IPS-20b (cell line): ENCODE data around the gene FHIT.

ENCODE experiments used
- H3K27ac ChIP-seq: one replicate; pipeline ENCODE4 v1.5.1; 2013; ENCODE audit warnings: low read length
- H3K27me3 ChIP-seq: 2 replicates; pipeline ENCODE4 v1.6.1; 2013; ENCODE audit warnings: mild to moderate bottlenecking, low read length, inconsistent platforms; ENCODE audit not compliant: insufficient read depth
- H3K36me3 ChIP-seq: 2 replicates; pipeline ENCODE4 v1.6.1; 2013; ENCODE audit warnings: low read depth, mild to moderate bottlenecking, inconsistent platforms, low read length, moderate library complexity; ENCODE audit not compliant: insufficient read depth
- H3K4me1 ChIP-seq: 2 replicates; pipeline ENCODE4 v1.6.1; 2013; ENCODE audit warnings: mild to moderate bottlenecking, control low read depth, inconsistent platforms, low read length, moderate library complexity; ENCODE audit not compliant: insufficient read depth
- H3K4me3 ChIP-seq: 2 replicates; pipeline ENCODE4 v1.5.1; 2013; ENCODE audit warnings: mild to moderate bottlenecking, low read length, inconsistent platforms
- H3K9ac ChIP-seq: 2 replicates; pipeline ENCODE4 v1.6.1; 2013; ENCODE audit warnings: low read depth, mild to moderate bottlenecking, inconsistent platforms, low read length, moderate library complexity
- H3K9me3 ChIP-seq: 2 replicates; pipeline ENCODE4 v1.6.1; 2013; ENCODE audit warnings: mild to moderate bottlenecking, low read depth, low read length, inconsistent platforms; ENCODE audit not compliant: insufficient read depth

Gene FHIT

DNA sequence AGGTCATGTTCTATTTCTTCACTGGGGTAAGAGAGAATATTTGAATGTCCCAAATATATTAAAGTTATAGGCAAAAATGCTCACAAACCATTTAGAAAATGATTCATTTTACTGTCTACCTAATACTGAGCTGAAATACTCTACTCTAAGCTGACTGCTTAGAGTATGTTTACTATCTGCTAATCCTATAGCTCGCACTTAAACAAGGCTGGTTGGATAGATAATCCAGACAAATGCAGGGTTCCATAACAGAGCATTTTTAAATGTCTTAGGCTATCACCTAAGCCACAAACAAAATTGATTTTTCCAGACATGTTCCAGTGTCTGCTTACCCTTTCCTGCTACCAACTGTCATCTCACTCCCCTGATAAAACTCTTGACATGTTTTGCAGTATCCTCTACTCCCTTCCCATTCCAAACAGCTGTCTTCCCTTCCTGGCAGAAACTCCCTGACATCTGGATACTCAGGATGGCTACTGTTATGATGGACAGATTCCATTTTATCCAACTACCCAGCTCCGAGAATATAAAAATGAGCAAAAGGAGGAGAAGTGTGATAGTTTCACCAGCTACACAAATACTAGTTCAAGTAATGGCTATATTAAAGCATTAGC lies 1034.7 kb downstream of the FHIT start:
- Histone ChIP-seq H3K4me3 (no peak overlapping the region), H3K9me3 (no peaks in the 10 kb centered on the region), H3K4me1 (peaks cover 4% of the 10 kb centered on the region; the same call in 1 of the 2 replicates), H3K36me3 (no peaks in the 10 kb centered on the region), H3K9ac (no peak overlapping the region), H3K27me3 (no peaks in the 10 kb centered on the region), H3K27ac (no peak overlapping the region)

DNA sequence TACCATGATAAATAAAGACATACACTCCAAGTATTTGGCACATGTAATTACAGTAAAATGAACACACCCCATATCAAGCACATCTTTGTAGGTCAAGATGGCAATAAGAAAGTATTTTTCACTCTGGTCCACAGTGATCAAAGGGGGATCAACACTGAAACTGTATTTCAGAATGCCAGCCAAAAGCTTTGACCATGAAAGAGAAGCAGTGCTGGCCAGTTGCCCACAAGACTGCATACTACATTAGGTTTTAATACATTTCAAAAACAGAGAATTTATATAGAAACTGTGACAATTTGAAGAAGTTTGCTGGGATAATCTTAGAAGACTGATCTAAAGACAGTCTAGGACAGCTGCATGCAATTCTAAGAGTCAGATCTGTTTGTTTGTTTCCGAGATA lies 1035.3 kb downstream of the FHIT start:
- H3K27ac ChIP-seq = no peak overlapping the region
- H3K9me3 ChIP-seq = no peaks in the 10 kb centered on the region
- no peaks in the 10 kb centered on the region for H3K36me3 ChIP-seq
- no peaks in the 10 kb centered on the region for H3K27me3 ChIP-seq
- H3K4me1 ChIP-seq = peaks cover 4% of the 10 kb centered on the region; the same call in 1 of the 2 replicates
- no peak overlapping the region for H3K9ac ChIP-seq
- no peak overlapping the region for H3K4me3 ChIP-seq

DNA sequence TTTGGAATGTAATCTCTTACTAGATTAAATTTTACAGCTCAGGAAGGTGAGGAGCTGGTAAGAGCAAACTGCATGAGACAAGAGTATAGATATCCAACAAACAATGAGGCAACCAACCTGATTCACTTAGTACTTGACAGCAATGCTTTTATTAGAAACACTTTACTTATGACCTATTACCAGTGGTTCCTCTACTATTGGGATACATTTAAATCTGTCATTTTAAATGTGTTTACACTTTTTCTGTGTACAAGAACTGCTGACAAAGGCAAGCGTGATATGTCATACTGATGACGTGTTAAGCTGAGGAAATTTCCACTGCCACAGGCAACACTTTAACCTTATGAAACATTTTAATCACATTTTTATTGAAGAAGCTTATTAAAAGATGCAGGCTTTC lies 1043.3 kb downstream of the FHIT start:
- no peak overlapping the region for H3K27ac ChIP-seq
- no peaks in the 10 kb centered on the region for H3K9me3 ChIP-seq
- no peaks in the 10 kb centered on the region for H3K4me1 ChIP-seq
- no peak overlapping the region for H3K9ac ChIP-seq
- no peaks in the 10 kb centered on the region for H3K36me3 ChIP-seq
- H3K4me3 ChIP-seq = no peak overlapping the region
- H3K27me3 ChIP-seq = no peaks in the 10 kb centered on the region

DNA sequence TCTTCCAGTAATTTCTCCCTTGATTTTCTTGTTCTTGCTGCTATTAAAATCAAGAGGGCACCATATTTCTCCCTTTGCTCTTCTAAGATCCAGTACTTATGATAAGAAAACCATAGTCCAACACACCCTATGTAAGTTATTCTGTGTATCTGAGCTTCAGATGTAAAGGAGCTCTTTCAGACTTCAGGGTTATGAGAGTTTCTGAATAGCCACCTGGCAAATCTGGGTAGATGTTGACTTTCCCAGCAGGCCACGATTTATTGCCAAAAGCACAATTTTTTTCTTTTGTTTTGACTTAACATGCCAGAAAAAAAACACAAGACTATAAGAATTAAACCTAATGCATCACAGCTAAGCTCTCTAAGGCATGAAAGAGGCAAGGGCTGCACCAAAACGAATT lies 1045.0 kb downstream of the FHIT start:
- no peaks in the 10 kb centered on the region for H3K4me1 ChIP-seq
- no peak overlapping the region for H3K4me3 ChIP-seq
- H3K36me3 ChIP-seq = no peaks in the 10 kb centered on the region
- H3K9ac ChIP-seq = no peak overlapping the region
- H3K9me3 ChIP-seq = no peaks in the 10 kb centered on the region
- no peak overlapping the region for H3K27ac ChIP-seq
- H3K27me3 ChIP-seq = no peaks in the 10 kb centered on the region

DNA sequence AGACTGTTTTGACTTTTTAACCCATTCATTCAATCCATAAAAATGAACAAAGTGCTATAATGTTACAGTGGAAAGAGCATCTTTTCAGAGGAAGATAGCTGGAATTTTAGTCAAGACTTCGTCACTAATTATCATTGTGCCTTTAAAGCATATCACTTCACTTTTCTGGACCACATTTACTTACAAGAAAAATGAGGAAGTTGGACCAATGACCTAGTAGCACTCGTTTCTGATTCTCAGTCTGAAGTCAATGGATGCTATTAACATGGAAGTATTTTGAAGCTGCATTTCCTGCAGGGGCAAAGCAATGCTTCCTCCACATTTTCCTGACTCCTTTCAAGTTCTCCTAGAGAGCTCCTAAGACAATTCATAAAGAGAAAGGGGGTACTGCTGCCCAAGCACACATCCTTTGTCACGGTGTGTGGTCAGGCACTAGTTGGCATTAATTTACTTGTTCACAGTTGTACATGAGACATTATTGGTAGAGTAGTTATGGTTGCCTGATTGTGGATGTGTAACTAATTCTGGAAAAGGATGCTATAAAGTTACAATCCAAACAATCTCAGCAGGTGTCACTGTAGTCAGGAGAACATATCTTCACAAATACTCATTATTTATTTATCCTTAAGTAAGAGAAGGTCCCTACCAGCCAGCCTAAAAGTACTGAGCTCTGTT lies 1049.1 kb downstream of the FHIT start:
- Histone ChIP-seq H3K36me3 (no peaks in the 10 kb centered on the region), H3K27me3 (no peaks in the 10 kb centered on the region)

DNA sequence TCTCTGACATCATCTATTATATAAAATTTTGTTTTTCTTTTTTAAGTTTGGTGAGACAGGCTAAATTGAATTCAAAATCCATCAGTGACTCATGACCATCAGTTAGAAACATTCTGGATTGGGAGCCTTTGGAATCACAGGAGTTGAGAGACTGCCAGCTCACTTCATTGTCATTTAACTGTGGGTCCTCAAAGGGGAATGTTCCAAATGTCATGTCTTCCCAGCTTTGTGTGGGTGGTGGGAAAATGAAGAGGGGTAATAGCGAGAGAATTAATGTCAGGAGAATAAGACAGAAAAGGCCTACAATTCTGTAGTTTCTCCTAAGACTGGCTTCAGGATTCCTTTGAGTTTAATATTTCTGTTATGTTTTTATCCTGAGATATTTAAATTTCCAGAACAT lies 1051.9 kb downstream of the FHIT start:
- Histone ChIP-seq H3K36me3 (no peaks in the 10 kb centered on the region), H3K9me3 (no peaks in the 10 kb centered on the region), H3K27me3 (no peaks in the 10 kb centered on the region), H3K27ac (no peak overlapping the region), H3K9ac (no peak overlapping the region), H3K4me3 (no peak overlapping the region), H3K4me1 (no peaks in the 10 kb centered on the region)

More for the DNA sequence above, 1049.1 kb downstream of the FHIT start:
- Histone ChIP-seq H3K4me3 (no peak overlapping the region), H3K27ac (no peak overlapping the region), H3K9ac (no peak overlapping the region), H3K9me3 (no peaks in the 10 kb centered on the region), H3K4me1 (no peaks in the 10 kb centered on the region)

DNA sequence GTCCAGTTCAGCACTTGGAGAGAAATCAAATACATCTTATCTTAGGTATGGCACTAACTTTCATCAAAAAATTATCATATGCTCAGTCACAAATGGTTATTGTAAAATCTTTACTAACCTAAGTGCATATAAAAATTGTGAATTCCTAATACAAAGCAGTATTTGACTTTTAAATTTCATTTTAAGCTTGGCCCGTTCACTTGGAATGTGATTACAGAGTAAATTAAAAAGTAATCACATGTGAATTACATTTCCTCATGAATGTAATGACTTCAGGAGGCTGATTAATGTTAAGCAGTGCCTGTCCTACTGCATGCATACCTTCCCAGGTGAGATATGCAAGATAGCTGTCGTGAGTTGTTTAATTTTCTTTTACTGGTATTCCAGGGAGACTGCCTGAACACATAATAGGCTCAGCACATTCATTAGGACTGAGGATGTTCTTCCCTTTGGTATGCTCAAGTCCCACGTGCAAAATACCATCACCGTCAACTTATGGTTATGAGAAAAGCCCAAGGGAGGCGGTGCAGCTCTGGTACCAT lies 1053.0 kb downstream of the FHIT start:
- H3K27me3 ChIP-seq = no peaks in the 10 kb centered on the region
- H3K9ac ChIP-seq = no peak overlapping the region
- H3K4me3 ChIP-seq = no peak overlapping the region
- no peaks in the 10 kb centered on the region for H3K36me3 ChIP-seq
- H3K9me3 ChIP-seq = no peaks in the 10 kb centered on the region
- no peaks in the 10 kb centered on the region for H3K4me1 ChIP-seq
- no peak overlapping the region for H3K27ac ChIP-seq

DNA sequence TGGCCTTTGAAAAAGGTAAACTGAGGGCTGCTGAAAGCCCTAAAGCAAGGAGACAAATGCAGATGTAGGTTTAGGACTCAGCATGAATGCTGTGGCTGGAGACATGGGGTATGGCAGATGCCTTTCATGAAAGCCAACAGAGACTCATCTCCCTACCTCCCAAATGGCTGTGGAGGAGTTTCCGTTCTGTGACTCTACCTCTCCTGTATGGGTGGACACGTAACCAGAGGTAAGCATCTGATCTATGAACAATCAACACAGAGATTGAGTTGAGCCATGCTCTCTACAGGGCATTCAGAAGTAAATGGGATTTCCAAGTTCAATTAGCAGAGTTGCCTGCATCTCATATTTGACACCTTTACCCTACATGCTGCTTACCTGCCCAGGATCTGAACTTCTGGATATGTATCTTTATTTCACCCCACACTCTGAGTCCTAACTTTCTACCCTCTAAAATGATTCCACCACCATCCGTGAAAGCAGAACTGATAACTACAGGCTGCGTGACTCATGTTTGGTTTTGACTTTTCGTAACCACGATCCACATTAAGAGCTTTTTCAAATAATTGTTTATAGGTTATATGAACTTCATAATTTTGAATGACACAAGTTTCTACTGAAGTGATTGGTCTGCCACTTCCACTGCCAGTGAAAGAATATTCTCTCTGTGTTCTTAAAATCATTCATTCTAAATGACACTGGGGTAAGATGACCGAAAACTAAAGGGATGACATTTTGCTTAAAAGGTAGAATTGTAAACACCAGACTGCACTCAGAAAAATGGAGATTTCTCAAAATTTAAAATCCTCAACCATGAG lies 1058.7 kb downstream of the FHIT start:
- H3K27ac ChIP-seq = no peak overlapping the region
- H3K9me3 ChIP-seq = no peaks in the 10 kb centered on the region
- no peak overlapping the region for H3K9ac ChIP-seq
- peaks cover 12% of the 10 kb centered on the region for H3K4me1 ChIP-seq
- H3K36me3 ChIP-seq = no peaks in the 10 kb centered on the region
- no peak overlapping the region for H3K4me3 ChIP-seq
- no peaks in the 10 kb centered on the region for H3K27me3 ChIP-seq

DNA sequence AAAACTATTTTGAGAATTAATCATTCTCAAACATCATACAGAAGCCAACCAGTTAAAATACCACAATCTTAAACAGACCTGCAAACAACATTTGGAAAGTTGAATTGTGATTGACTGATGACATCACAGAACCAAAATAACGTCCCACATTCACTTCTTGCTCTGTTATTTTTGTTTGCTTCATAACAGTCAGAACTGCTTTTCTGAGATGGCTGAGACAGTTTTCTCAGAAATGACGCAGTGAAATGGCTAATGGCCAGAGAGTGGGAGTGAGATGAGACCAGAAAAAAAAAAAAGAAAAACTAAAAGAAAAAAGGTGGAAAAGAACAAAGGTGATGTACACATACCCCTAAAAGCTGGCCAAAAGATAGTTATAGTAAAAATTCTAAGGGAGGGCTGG lies 1061.2 kb downstream of the FHIT start:
- Histone ChIP-seq H3K9ac (no peak overlapping the region), H3K36me3 (no peaks in the 10 kb centered on the region), H3K4me3 (no peak overlapping the region), H3K9me3 (no peaks in the 10 kb centered on the region), H3K4me1 (peaks cover 20% of the 10 kb centered on the region), H3K27me3 (no peaks in the 10 kb centered on the region), H3K27ac (no peak overlapping the region)

DNA sequence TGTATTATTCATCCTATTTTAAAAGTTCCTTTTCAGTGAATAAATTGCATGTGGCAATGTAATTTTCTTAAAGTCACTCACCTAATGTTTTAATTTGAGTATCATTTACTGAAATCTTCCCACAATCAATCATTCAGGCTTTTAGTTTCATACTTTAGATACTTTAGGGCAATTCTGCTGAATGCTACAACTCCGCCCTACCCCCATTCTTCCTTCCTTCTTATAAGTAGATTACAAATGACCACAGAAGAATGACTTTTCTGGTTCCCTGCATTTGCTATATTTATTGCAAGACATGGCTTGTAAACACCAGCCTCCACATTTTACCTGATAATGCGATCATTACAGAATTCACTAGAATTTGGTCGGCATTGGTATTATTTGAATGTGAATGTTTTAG lies 1061.9 kb downstream of the FHIT start:
- H3K9me3 ChIP-seq = no peaks in the 10 kb centered on the region
- H3K27ac ChIP-seq = no peak overlapping the region
- H3K4me3 ChIP-seq = no peak overlapping the region
- H3K27me3 ChIP-seq = no peaks in the 10 kb centered on the region
- no peak overlapping the region for H3K9ac ChIP-seq
- no peaks in the 10 kb centered on the region for H3K36me3 ChIP-seq
- peaks cover 20% of the 10 kb centered on the region for H3K4me1 ChIP-seq

DNA sequence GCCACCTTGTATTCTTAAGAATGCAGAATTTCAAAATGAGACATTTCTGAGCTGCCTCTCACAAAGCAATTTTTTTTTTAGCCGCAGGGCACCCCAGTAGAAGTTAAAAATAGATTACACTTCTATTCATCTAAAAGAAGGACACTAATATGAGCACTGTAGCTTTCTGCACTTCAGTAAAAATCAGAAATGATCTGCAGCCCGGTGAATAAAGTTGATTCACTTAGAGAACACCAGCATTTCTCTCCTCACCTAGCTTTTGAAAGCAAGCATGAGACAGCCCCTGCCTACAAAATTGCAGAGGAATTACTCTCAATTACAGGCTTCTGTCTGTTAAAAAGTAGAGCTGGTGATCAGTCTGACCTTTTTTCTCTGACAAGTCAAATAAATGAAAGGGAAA lies 1062.4 kb downstream of the FHIT start:
- H3K27me3 ChIP-seq = no peaks in the 10 kb centered on the region
- H3K9ac ChIP-seq = no peak overlapping the region
- H3K9me3 ChIP-seq = no peaks in the 10 kb centered on the region
- H3K4me3 ChIP-seq = no peak overlapping the region
- H3K4me1 ChIP-seq = peaks cover 20% of the 10 kb centered on the region
- no peaks in the 10 kb centered on the region for H3K36me3 ChIP-seq
- H3K27ac ChIP-seq = no peak overlapping the region
